HG02970 (cell line): ENCODE data around the gene ATP2C2.

ENCODE experiments used
- ATAC-seq: cut with Tn5 transposase; IDR thresholded peaks from one replicate; pipeline ENCODE4 v1.9.1; 2021; ENCODE audit warnings: mild to moderate bottlenecking, moderate library complexity, moderate number of reproducible peaks; ENCODE audit not compliant: unreplicated experiment, low FRiP score

Gene ATP2C2

GRCh38 chr16:84362471-84362941, 5.8 kb upstream of the ATP2C2 start:
- no peak for ATAC-seq

DNA sequence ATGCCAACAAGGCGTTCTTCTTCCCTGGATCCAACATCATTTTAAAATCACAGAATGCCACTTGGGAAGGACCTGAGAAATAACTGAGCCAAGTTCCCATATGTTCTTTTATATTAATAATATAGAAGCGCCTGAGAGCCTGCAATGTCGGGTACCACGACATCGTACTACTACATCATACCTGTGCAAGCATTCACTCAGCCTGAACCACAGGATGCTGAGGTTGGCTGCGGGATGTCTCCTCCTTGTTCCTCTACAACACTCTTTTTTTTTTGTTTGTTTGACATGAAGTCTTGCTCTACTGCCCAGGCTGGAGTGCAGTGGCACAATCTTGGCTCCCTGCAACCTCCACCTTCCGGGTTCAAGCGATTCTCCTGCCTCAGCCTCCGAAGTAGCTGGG, 2.1 kb upstream of the ATP2C2 start:
- ATAC-seq, result no peak

GRCh38 chr16:84367297-84367680, 1.0 kb upstream of the ATP2C2 start:
- no peak for ATAC-seq

- ATAC-seq, result no peak
Observed at GRCh38 chr16:84367750-84368307, 509 bp upstream of the ATP2C2 start.

DNA sequence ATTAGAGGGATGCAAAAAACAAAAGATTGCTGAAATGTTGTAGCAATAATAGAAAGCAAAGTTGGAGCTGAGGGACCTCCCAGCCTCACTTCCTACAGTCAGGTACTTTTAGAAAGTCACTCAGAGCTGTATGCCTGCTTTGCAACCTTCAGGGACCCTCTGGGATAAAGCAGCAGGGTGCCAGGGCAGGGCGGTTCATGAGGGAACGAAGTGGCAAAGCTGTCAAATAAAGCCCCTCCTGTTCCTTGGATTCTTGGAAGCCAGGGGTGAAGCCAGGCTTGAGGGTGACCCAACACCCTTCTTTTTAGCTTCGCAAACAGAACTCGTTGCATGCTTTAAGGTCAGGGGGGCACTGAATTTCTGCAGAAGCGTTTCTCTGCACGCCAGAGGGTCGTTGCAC, 767 bp downstream of the ATP2C2 start:
- ATAC-seq, result no peak

DNA sequence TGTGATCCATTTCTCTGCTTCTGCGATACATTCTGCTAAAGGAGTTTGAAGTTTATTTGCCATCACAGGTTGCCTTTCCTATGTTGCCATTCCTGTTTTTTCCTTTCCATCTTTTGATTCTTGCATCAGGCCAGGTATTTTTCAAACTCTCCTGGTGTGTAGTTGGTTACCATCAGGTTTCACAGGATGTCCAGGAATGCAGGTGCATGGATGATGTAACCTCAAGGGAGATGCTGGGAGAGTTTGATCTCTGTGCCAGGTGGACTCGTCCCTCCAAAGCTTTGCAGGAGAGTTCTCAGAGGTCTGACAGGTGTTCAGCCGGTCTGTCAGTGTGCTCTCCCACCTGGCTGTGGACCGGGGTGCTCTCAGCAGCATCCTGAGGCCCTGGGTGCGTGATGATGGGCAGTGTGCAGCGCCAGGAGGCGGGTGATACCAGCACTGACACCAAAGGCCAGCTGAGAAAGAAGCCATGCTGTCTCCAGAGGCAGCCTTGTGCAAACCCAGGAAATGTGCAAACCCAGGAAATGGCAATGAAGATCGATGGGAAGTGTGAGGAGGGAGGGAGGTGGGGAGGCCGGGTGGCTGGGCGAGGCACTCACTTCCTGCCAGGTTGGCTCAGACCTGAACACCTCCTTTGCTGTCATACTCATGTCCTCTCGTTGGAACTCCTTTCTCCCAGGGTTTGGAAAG, 1.7 kb downstream of the ATP2C2 start:
- ATAC-seq, result no peak

- no peak for ATAC-seq
Observed at GRCh38 chr16:84370723-84371552, 2.6 kb downstream of the ATP2C2 start.

DNA sequence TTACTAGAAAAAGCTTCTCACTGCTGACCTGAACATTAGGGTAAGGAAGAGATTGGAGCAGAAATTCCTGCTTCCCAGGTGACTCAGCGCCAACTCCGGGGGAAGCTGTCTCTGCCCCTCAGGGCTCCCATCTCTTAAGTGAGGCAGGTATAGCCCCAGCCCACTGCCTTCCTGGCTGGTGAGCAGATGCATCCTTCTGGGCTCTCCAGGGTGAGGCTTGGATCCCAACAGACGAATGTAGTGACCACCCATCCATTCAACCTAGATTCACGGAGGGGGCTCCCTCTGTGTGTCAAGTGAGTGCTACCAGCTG, 3.2 kb downstream of the ATP2C2 start:
- no peak for ATAC-seq

- no peak for ATAC-seq
Observed at GRCh38 chr16:84373907-84374489, 5.7 kb downstream of the ATP2C2 start.

DNA sequence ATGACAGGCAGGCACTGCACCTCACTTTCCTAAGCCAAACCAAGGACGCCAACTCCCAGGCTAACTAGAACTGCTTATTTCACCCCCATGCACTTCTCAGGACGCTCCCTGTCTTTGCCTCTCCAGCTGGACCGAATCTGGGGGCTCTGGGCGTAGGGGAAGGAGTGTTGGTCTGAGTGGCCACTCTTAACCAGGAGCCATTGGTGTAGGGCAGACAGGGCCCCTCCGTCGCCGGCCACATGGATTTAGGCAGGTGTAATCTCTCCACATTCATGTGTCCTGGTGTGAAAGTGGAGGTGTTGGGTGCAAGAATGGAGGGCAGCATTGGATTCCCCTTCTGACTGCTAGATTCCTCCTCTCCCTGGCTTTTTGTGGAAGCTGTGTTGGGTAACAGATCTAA, 9.8 kb downstream of the ATP2C2 start:
- ATAC-seq, result no peak

GRCh38 chr16:84378567-84378966, 10.2 kb downstream of the ATP2C2 start:
- ATAC-seq, result no peak

GRCh38 chr16:84379008-84379708, 10.8 kb downstream of the ATP2C2 start:
- ATAC-seq, result no peak

DNA sequence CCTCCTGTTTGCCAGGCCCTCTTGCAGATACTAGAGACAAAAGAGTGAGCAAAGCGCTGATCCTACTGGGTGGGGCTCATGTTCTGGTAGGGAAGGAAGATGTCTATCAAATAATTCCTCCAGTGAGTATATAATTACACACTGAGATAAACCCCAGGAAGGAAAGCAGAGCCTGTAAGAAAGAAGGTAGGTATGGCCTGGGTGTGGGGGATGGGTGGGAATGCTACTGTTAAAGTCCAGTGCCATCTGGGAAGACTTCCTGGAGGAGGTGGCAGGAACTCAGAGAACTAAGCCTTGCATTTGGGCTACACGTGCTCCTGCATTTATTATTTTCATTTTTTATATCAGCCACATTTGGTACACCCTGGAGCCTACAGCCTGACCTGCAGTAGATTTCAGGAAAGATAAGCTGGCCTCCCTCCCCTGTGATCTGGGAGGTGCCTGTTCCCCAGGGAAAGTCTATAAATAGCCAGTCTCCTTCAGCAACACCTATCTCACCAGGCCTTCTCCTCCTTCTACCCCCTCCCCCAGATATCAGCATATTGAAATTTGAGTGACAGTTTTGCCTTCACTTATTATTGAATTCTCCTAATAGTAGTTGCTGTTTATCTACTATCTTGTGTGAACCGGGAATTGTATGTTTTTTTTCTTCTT, 11.5 kb downstream of the ATP2C2 start:
- ATAC-seq, result no peak

DNA sequence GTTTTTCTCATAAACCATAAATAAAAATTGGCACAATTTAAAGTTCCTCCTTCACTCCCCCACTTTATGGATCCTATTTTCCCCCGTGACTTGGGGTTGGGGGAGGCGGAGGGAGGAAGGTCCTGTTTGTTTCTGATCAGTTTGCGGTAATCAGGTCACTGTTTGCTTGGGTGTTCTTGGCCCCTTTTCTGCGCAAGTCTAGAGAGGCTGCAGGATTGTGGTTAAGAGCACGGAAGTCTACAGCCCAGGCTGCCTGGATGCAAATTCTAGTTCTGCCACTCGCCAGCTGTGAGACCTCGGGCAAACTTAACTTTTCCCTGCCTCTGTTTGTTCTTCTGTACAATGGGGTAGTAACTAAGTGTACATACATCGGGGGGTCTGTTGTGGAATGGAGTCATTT, 12.1 kb downstream of the ATP2C2 start:
- ATAC-seq, result no peak

GRCh38 chr16:84382396-84382795, 14.1 kb downstream of the ATP2C2 start:
- no peak for ATAC-seq

GRCh38 chr16:84383106-84383505, 14.8 kb downstream of the ATP2C2 start:
- ATAC-seq, result no peak

GRCh38 chr16:84386047-84386446, 17.7 kb downstream of the ATP2C2 start:
- ATAC-seq, result no peak

- ATAC-seq, result no peak
Observed at GRCh38 chr16:84387021-84387420, 18.7 kb downstream of the ATP2C2 start.

DNA sequence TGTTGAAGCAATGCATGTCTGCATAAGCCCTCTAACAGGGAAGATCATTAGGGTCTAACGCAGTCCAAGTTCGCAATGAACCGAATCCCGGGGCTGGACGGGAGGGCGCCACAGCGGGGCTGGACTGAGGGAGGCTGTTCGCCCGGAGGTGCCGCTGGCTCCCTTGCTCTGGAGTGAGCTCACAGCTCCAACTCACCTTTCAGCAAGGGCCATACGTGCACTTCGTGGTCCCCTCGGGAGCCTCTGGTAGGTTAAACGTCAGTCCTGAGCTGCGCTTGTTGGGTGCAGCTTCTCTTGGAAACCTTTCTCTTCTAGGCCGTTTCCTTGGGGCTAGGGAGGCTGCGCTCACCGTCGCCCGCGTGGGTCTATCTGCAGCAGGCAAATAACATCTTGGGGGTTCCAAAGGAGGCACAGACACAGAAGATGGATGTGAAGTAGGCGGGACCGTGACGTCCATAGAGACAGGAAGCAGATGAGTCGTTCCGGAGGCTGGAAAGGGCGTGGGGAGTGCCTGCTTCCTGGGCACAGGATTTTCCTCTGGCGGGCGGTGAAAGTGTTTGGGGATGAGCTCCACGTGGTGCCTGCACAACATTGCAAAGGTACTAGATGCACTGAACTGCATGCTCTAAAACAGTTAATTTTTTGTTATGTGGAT, 21.9 kb downstream of the ATP2C2 start:
- no peak for ATAC-seq
